Measurements from ENCODE around the gene SLC2A13. TPM values are rescaled to one million over a fixed set of nuclear protein-coding genes. Genes with fewer than 3 reads are reported as not detected.

SLC2A13 gene
- polyA plus RNA-seq, 1 experiment = 3.1 TPM

GRCh38 chr12:39971348-39971747 is 134.5 kb downstream of the SLC2A13 start:
- Histone ChIP-seq H3K27me3 (ENCODE audit: control insufficient read depth, insufficient read depth, low read length) (no peaks in the 10 kb centered on the region), H3K9me3 (ENCODE audit: control insufficient read depth, insufficient read depth, low read length) (no peaks in the 10 kb centered on the region), H3K27ac (ENCODE audit: low read depth, low read length) (no peak overlapping the region), H3K4me3 (ENCODE audit: low read depth, low read length) (no peak overlapping the region)
- TF ChIP-seq CTCF (IDR thresholded peaks at IDR 0.05; ENCODE audit: low read depth, low read length) = no peak
- ChIA-PET CTCF (interaction anchor here (1.2 kb wide), 1 partner anchor 18 kb away, joined by 3 read pairs; no protein-coding TSS in a partner anchor), POLR2A (no interaction called here)
- no peak for DNase-seq (ENCODE audit: low read depth, low spot score)

GRCh38 chr12:39966721-39967120 is 139.2 kb downstream of the SLC2A13 start:
- Histone ChIP-seq H3K4me3 (ENCODE audit: low read depth, low read length) (no peak overlapping the region), H3K27ac (ENCODE audit: low read depth, low read length) (no peak overlapping the region), H3K27me3 (ENCODE audit: control insufficient read depth, insufficient read depth, low read length) (no peaks in the 10 kb centered on the region), H3K9me3 (ENCODE audit: control insufficient read depth, insufficient read depth, low read length) (no peaks in the 10 kb centered on the region; the same call in 1 of the 2 replicates)
- POLR2A ChIA-PET = no interaction called here
- CTCF ChIA-PET = no interaction called here
- no peak for TF ChIP-seq CTCF (IDR thresholded peaks at IDR 0.05; ENCODE audit: low read depth, low read length)
- DNase-seq (ENCODE audit: low read depth, low spot score) = no peak

GRCh38 chr12:39966256-39966655 is 139.6 kb downstream of the SLC2A13 start:
- CTCF ChIA-PET = no interaction called here
- POLR2A ChIA-PET = no interaction called here

GRCh38 chr12:39959467-39959866 is 146.4 kb downstream of the SLC2A13 start:
- ChIA-PET CTCF (interaction anchor here (1.0 kb wide), 1 partner anchor 51 kb away, joined by 3 read pairs; no protein-coding TSS in a partner anchor), POLR2A (no interaction called here)
- no peak for TF ChIP-seq CTCF (IDR thresholded peaks at IDR 0.05; ENCODE audit: low read depth, low read length)
- Histone ChIP-seq H3K4me3 (ENCODE audit: low read depth, low read length) (no peak overlapping the region), H3K9me3 (ENCODE audit: control insufficient read depth, insufficient read depth, low read length) (no peaks in the 10 kb centered on the region; the same call in 1 of the 2 replicates), H3K27me3 (ENCODE audit: control insufficient read depth, insufficient read depth, low read length) (no peaks in the 10 kb centered on the region), H3K27ac (ENCODE audit: low read depth, low read length) (no peak overlapping the region)
- DNase-seq (ENCODE audit: low read depth, low spot score) = no peak

More at GRCh38 chr12:39966256-39966655, 139.6 kb downstream of the SLC2A13 start:
- TF ChIP-seq CTCF (IDR thresholded peaks at IDR 0.05; ENCODE audit: low read depth, low read length) = no peak
- no peak overlapping the region for H3K27ac ChIP-seq (ENCODE audit: low read depth, low read length)
- no peak for DNase-seq (ENCODE audit: low read depth, low spot score)
- no peaks in the 10 kb centered on the region for H3K27me3 ChIP-seq (ENCODE audit: control insufficient read depth, insufficient read depth, low read length)
- no peak overlapping the region for H3K4me3 ChIP-seq (ENCODE audit: low read depth, low read length)
- H3K9me3 ChIP-seq (ENCODE audit: control insufficient read depth, insufficient read depth, low read length) = no peaks in the 10 kb centered on the region; the same call in 1 of the 2 replicates

GRCh38 chr12:39959031-39959430 is 146.8 kb downstream of the SLC2A13 start:
- Histone ChIP-seq H3K27me3 (ENCODE audit: control insufficient read depth, insufficient read depth, low read length) (no peaks in the 10 kb centered on the region), H3K9me3 (ENCODE audit: control insufficient read depth, insufficient read depth, low read length) (no peaks in the 10 kb centered on the region; the same call in 1 of the 2 replicates), H3K4me3 (ENCODE audit: low read depth, low read length) (no peak overlapping the region), H3K27ac (ENCODE audit: low read depth, low read length) (no peak overlapping the region)
- CTCF ChIA-PET = no interaction called here
- no peak for DNase-seq (ENCODE audit: low read depth, low spot score)
- TF ChIP-seq CTCF (IDR thresholded peaks at IDR 0.05; ENCODE audit: low read depth, low read length) = no peak
- POLR2A ChIA-PET = no interaction called here

Measured in AG04450 (cell line).